K562 (cell line): ENCODE data around the gene FRMD4A. TPM values are rescaled to one million over a fixed set of nuclear protein-coding genes. Genes with fewer than 3 reads are reported as not detected.

ENCODE experiments used
- ATAC-seq: fragments of 200-7000 bp; cut with Tn5 transposase; 3 replicates; pipeline ENCODE4 v1.9.1; 2020; ENCODE audit warnings: moderate library complexity
- BruUV-seq: library from RNA; stranded (reverse); fragments of 400-500 nt; replicated peaks from 2 replicates; lab custom pipeline; 2021; lab: Mats Ljungman, UMichigan
- CTCF ChIA-PET: fragments of 300-600 bp; formaldehyde crosslinking; extraction: SDS; loops from one replicate; lab custom pipeline; 2021; ENCODE audit warnings: low intra/inter-chr PET ratio; lab: Yijun Ruan, JAX
- POLR2A ChIA-PET: fragments of 300-600, 350-650 bp; sonication (Branson Sonifier 250); formaldehyde crosslinking; extraction: SDS; loops from one replicate; lab custom pipeline; 2021; ENCODE audit warnings: antibody characterized with exemption, inconsistent platforms; lab: Yijun Ruan, JAX
- DNase-seq, 4 experiments: peaks; one replicate each; pipeline versions ENCODE4 v3.0.0 to v3.0.0-alpha.2; 2011 to 2018; ENCODE audit warnings: low spot score in 3 of 4, mixed read lengths in 3 of 4; ENCODE audit errors: extremely low read depth in 1 of 4
- FAIRE-seq: peaks from 2 replicates; lab custom pipeline; 2011; peaks lifted over from hg19 to GRCh38; lab: Jason Lieb, UNC
- H2AFZ ChIP-seq: 2 replicates; pipeline ENCODE4 v1.6.0; 2011; ENCODE audit warnings: low read depth, low read length, control low read depth, inconsistent platforms
- H3K27ac ChIP-seq: fragments of 200-600 bp; 3 replicates; pipeline ENCODE4 v1.8.0; 2011; ENCODE audit warnings: low read depth, mild to moderate bottlenecking, control low read depth, inconsistent platforms, low read length, moderate library complexity, mixed read lengths; ENCODE audit errors: extremely low read depth
- H3K27me3 ChIP-seq, 2 experiments: fragments of 300-600 bp in 1 of 2; 2 replicates in 1 of 2; 3 replicates in 1 of 2; pipeline versions ENCODE4 v1.6.0 to v1.8.0; 2011; ENCODE audit warnings: inconsistent platforms in 2 of 2, low read length in 2 of 2, mild to moderate bottlenecking in 1 of 2, mixed read lengths in 1 of 2, moderate library complexity in 1 of 2; ENCODE audit not compliant: control insufficient read depth in 2 of 2, insufficient read depth in 2 of 2
- H3K36me3 ChIP-seq: fragments of 300-600 bp; 3 replicates; pipeline ENCODE4 v1.8.0; 2011; ENCODE audit warnings: mild to moderate bottlenecking, low read length, inconsistent platforms; ENCODE audit not compliant: control insufficient read depth, insufficient read depth
- H3K4me1 ChIP-seq, 2 experiments: fragments of 200-600 bp in 1 of 2; replicated peaks in 1 of 2; 2 replicates in 1 of 2; 3 replicates in 1 of 2; pipeline versions ENCODE4 v1.5.1 to v1.8.0; 2011; ENCODE audit warnings: inconsistent platforms in 2 of 2, low read length in 2 of 2, mild to moderate bottlenecking in 1 of 2, mixed read lengths in 1 of 2, moderate library complexity in 1 of 2; ENCODE audit not compliant: control insufficient read depth in 2 of 2, insufficient read depth in 2 of 2
- H3K4me2 ChIP-seq: 2 replicates; pipeline ENCODE4 v1.6.1; 2011; ENCODE audit warnings: low read length, control low read depth, inconsistent platforms, mixed read lengths; ENCODE audit not compliant: insufficient read depth
- H3K4me3 ChIP-seq: fragments of 200-600 bp; sonication (generic), shearing (Covaris generic); 2 replicates; pipeline ENCODE4 v1.5.1; 2016; ENCODE audit warnings: control low read depth, inconsistent platforms
- H3K79me2 ChIP-seq: fragments of 200-600 bp; 3 replicates; pipeline ENCODE4 v1.8.0; 2011; ENCODE audit warnings: low read length, inconsistent platforms; ENCODE audit not compliant: control insufficient read depth, insufficient read depth
- H3K9ac ChIP-seq, 2 experiments: 2 replicates each; pipeline versions ENCODE4 v1.6.0 to v1.6.1; 2011; ENCODE audit warnings: low read depth in 2 of 2, low read length in 2 of 2, control low read depth in 1 of 2, inconsistent platforms in 1 of 2, mild to moderate bottlenecking in 1 of 2, mixed read lengths in 1 of 2; ENCODE audit not compliant: insufficient read depth in 1 of 2
- H3K9me1 ChIP-seq: one replicate; pipeline ENCODE4 v1.6.0; 2011; ENCODE audit warnings: inconsistent platforms, mild to moderate bottlenecking, low read length, moderate library complexity; ENCODE audit not compliant: control insufficient read depth, insufficient read depth
- H3K9me3 ChIP-seq: replicated peaks from 2 replicates; pipeline ENCODE4 v1.5.1; 2011; ENCODE audit warnings: low read depth, low read length, inconsistent platforms; ENCODE audit not compliant: control insufficient read depth, insufficient read depth
- H4K20me1 ChIP-seq: replicated peaks from 2 replicates; pipeline ENCODE4 v1.6.1; 2011; ENCODE audit warnings: low read length, inconsistent platforms, mixed read lengths; ENCODE audit not compliant: control insufficient read depth, insufficient read depth
- BRCA1 ChIP-seq, 2 experiments: fragments of 450-650 bp in 1 of 2; sonication (generic) in 1 of 2; formaldehyde crosslinking in 1 of 2; IDR thresholded peaks; 2 replicates each; pipeline versions ENCODE4 v1.5.0 to v1.6.1; 2017 to 2020; ENCODE audit warnings: mild to moderate bottlenecking in 1 of 2, missing genetic modification reagents in 1 of 2
- MEIS2 ChIP-seq: fragments of 450-650 bp; IDR thresholded peaks from 2 replicates; pipeline ENCODE4 v1.6.1; 2014; ENCODE audit warnings: mild to moderate bottlenecking; ENCODE audit not compliant: partially characterized antibody
- MNT ChIP-seq, 2 experiments: fragments of 450-650 bp; conservative IDR thresholded peaks; 2 replicates each; pipeline ENCODE4 v1.6.1; 2017; ENCODE audit warnings: mild to moderate bottlenecking in 2 of 2, moderate library complexity in 2 of 2
- TCF7L2 ChIP-seq: fragments of 150-350 bp; IDR thresholded peaks from 2 replicates; pipeline ENCODE4 v1.6.1; 2016; ENCODE audit warnings: low read depth, mild to moderate bottlenecking, low read length, moderate library complexity
- ZNF184 ChIP-seq: sonication (generic); formaldehyde crosslinking; IDR thresholded peaks from 2 replicates; pipeline ENCODE4 v1.5.0; 2020; ENCODE audit warnings: missing genetic modification reagents
- ZNF224 ChIP-seq: sonication (generic); formaldehyde crosslinking; IDR thresholded peaks from 2 replicates; pipeline ENCODE4 v1.8.0; 2022; ENCODE audit warnings: mild to moderate bottlenecking, missing genetic modification reagents
- ZNF408 ChIP-seq: fragments of 250-450 bp; sonication (Bioruptor Pico); IDR thresholded peaks from 2 replicates; pipeline ENCODE4 v1.4.0; 2020; ENCODE audit warnings: low read depth, mild to moderate bottlenecking, moderate library complexity
- ZNF445 ChIP-seq: fragments of 250-450 bp; sonication (Bioruptor Pico); IDR thresholded peaks from 2 replicates; pipeline ENCODE4 v1.4.0; 2020; ENCODE audit warnings: low read depth, mild to moderate bottlenecking, moderate library complexity
- ZSCAN29 ChIP-seq: fragments of 450-650 bp; IDR thresholded peaks from 2 replicates; pipeline ENCODE4 v1.6.1; 2017
- WGBS: fragments of 100-300 bp; shearing (Covaris generic); methylation state at CpG from one replicate; pipeline ENCODE4 v1.1.6; 2016; ENCODE audit warnings: low coverage, mixed read lengths; ENCODE audit not compliant: insufficient coverage; ENCODE audit errors: missing lambda C conversion rate; 5-methylcytosine and 5-hydroxymethylcytosine counted together
- in situ Hi-C: fragments of 300-500 bp; cut with MboI; formaldehyde crosslinking; loops from 4 replicates; pipeline ENCODE4 v1.15.0; 2018; ENCODE audit warnings: inconsistent platforms, mixed read lengths
- intact Hi-C: fragments of 100-400 bp; cut with micrococcal nuclease; formaldehyde crosslinking; loops from 2 replicates; pipeline ENCODE4 v1.14.2; 2022
- polyA plus RNA-seq, 8 experiments: library from polyadenylated mRNA; depleted of rRNA in 4 of 8; stranded (reverse) in 5 of 8; unstranded in 3 of 8; fragments of >200 nt; fragmentation: Nextera tagmentation in 2 of 8; fragmentation: Illumina TruSeq in 1 of 8; extraction: Ambion mirVana in 2 of 8; extraction: Trizol in 1 of 8; gene quantifications; 2 replicates each; pipeline versions ENCODE4 v1.2.1 to v1.2.3, GENCODE V29; 2011 to 2014; ENCODE audit warnings: inconsistent platforms in 1 of 8, missing spikeins in 1 of 8
- total RNA-seq, 7 experiments: library from RNA; depleted of rRNA in 6 of 7; stranded (reverse); fragments of >200 nt in 6 of 7; fragmentation: Illumina TruSeq in 2 of 7; extraction: Trizol in 2 of 7; gene quantifications; 2 replicates each; pipeline versions ENCODE4 v1.2.1 to v1.2.3, GENCODE V29; 2011 to 2021; ENCODE audit warnings: low replicate concordance in 1 of 7
- TF ChIP-seq, protein P1 (sequence below): sonication (generic); formaldehyde crosslinking; IDR thresholded peaks from 2 replicates; pipeline ENCODE4 v1.8.0; 2022; ENCODE audit warnings: mild to moderate bottlenecking, low read depth, missing genetic modification reagents
- TF ChIP-seq, protein P2 (sequence below): fragments of 250-450 bp; sonication (Bioruptor Pico); IDR thresholded peaks from 2 replicates; pipeline ENCODE4 v1.8.0; 2021; ENCODE audit warnings: mild to moderate bottlenecking, moderate library complexity

The FRMD4A gene
- total and polyA plus RNA-seq, 9 of the 15 experiments (the other 6 are each of a cell fraction or from before 2014, with no cell fraction given) = 0.80 to 5.2 (median 3.0) TPM

DNA sequence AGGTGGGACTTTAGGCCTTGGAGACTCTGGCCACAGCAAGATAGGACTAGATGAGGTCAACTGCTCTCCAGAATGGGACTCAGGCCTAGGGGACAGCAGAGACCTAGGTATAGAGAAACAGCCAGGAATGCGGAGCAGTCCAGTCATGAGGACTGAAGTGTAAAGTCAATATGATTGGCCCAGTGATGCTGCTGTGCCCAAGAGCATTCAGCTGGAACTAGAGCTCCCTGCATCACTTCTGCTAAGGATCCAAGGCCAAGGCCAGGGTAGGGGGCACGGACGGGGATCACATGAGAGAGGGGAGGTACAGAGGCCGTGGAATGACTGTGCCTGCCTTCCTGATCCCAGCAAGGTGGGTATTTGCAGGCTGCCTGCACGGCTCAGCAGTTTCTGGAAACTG, 237.9 kb downstream of the FRMD4A start:
- TF ChIP-seq ZNF184 (CRISPR knock-in tag) = no peak
- ATAC-seq = no peak
- intact Hi-C loops = no loop called here
- no peak for DNase-seq
- WGBS = 6% methylated on average over 4 of the region's 5 CpGs
- no peak for FAIRE-seq
- H3K9me1 ChIP-seq = no peaks in the 10 kb centered on the region
- no peaks in the 10 kb centered on the region; a peak in 1 of 5 replicates for H3K4me1 ChIP-seq
- H3K9me3 ChIP-seq = no peaks in the 10 kb centered on the region
- CTCF ChIA-PET = no interaction called here
- H3K79me2 ChIP-seq = no peaks in the 10 kb centered on the region
- H3K27ac ChIP-seq = no peak overlapping the region
- BruUV-seq = no TSS peak
- in situ Hi-C loops = no loop called here
- POLR2A ChIA-PET = interaction anchor here (0.6 kb wide), 1 partner anchor 379 kb away, joined by 4 read pairs; no protein-coding TSS in a partner anchor
- no peaks in the 10 kb centered on the region; the same call in 1 of the 2 replicates for H4K20me1 ChIP-seq
- no peak overlapping the region for H3K4me3 ChIP-seq
- no peak overlapping the region for H2AFZ ChIP-seq
- H3K9ac ChIP-seq = no peak overlapping the region
- no peaks in the 10 kb centered on the region for H3K36me3 ChIP-seq
- no peak overlapping the region for H3K4me2 ChIP-seq
- peaks cover 8 to 28% of the 10 kb centered on the region in 2 experiments; a peak in 3 of 5 replicates for H3K27me3 ChIP-seq

DNA sequence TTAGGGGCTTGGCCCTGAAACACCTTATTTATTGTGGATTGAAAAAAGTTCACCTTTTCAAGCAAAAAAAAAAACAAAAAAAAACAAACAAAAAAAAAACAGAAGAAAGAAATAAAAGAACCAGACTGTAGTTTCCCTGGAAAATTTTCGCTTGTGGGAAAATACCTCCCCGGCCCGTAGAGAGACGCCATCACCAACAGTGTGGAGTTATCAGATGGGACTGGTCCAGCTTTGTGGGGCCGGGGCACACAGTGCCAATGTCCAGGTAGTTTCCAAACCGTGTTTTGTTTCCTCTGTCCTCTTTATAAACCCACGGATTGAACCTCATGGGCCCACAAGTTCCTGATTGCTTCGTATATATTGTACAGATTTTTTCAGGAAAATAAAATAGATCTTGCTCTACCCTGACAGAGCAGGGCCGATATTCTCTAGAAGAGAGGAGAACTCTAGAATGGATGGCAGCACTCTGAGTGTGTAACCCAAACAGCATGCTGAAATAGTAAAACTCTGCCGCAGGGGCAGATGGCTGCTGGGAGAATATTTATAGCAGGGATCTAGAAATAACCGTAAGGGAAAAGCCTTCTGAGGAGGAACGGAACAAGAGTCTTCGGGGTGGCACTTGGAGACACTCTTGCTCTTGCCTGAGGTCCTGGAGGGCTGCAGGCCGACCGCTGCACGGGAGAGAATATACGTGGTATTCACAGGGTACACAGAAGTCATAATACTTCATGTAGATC, 241.0 kb downstream of the FRMD4A start:
- no peaks in the 10 kb centered on the region for H3K9me1 ChIP-seq
- H4K20me1 ChIP-seq = no peaks in the 10 kb centered on the region
- H3K4me1 ChIP-seq = no peaks in the 10 kb centered on the region; a peak in 1 of 5 replicates
- WGBS = 4% methylated on average over 17 of the region's 17 CpGs
- ChIA-PET CTCF (no interaction called here), POLR2A (no interaction called here)
- DNase-seq = no peak
- in situ Hi-C loops = no loop called here
- no peak overlapping the region for H3K9ac ChIP-seq
- H3K4me2 ChIP-seq = no peak overlapping the region
- no peaks in the 10 kb centered on the region for H3K79me2 ChIP-seq
- no peaks in the 10 kb centered on the region for H3K36me3 ChIP-seq
- no peak overlapping the region for H3K27ac ChIP-seq
- H3K27me3 ChIP-seq = peaks cover 10 to 37% of the 10 kb centered on the region in 2 experiments; a peak in 3 of 5 replicates
- no peaks in the 10 kb centered on the region for H3K9me3 ChIP-seq
- BruUV-seq = no TSS peak
- H3K4me3 ChIP-seq = no peak overlapping the region
- ATAC-seq = no peak
- intact Hi-C loops = no loop called here
- H2AFZ ChIP-seq = no peak overlapping the region
- no peak for FAIRE-seq
- no peak for TF ChIP-seq ZNF224 (CRISPR knock-in tag)
- TF ChIP-seq MNT (conservative IDR thresholded peaks at IDR 0.05) = no peak
- TF ChIP-seq ZSCAN29 = no peak
- no peak for TF ChIP-seq MEIS2
- no peak for TF ChIP-seq BRCA1 (IDR thresholded peaks at IDR 0.05)
- TF ChIP-seq BRCA1 (CRISPR knock-in tag; IDR thresholded peaks at IDR 0.05) = no peak
- TF ChIP-seq ZNF445 = no peak
- TF ChIP-seq ZNF408 (CRISPR knock-in tag) = no peak
- no peak for TF ChIP-seq TCF7L2
- TF ChIP-seq, protein P1, sequence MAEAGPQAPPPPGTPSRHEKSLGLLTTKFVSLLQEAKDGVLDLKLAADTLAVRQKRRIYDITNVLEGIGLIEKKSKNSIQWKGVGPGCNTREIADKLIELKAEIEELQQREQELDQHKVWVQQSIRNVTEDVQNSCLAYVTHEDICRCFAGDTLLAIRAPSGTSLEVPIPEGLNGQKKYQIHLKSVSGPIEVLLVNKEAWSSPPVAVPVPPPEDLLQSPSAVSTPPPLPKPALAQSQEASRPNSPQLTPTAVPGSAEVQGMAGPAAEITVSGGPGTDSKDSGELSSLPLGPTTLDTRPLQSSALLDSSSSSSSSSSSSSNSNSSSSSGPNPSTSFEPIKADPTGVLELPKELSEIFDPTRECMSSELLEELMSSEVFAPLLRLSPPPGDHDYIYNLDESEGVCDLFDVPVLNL (CRISPR knock-in tag) = no peak
- TF ChIP-seq, protein P2, sequence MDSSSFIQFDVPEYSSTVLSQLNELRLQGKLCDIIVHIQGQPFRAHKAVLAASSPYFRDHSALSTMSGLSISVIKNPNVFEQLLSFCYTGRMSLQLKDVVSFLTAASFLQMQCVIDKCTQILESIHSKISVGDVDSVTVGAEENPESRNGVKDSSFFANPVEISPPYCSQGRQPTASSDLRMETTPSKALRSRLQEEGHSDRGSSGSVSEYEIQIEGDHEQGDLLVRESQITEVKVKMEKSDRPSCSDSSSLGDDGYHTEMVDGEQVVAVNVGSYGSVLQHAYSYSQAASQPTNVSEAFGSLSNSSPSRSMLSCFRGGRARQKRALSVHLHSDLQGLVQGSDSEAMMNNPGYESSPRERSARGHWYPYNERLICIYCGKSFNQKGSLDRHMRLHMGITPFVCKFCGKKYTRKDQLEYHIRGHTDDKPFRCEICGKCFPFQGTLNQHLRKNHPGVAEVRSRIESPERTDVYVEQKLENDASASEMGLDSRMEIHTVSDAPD (CRISPR knock-in tag) = no peak
